ENCODE data around the gene ZNF598.
"Not testable (repeated sequence)": the region's sequence is repeated elsewhere in the genome, so short reads cannot be mapped to it uniquely, and the experiment has no call there.

The ZNF598 gene

GRCh38 chr16:1974157-1975070, 35.2 kb downstream of the ZNF598 start:
- no peak for DNase-seq

- DNase-seq: no peak
These were observed 36.0 kb downstream of the ZNF598 start for GRCh38 chr16:1973461-1974156.

GRCh38 chr16:1972490-1972877, 37.1 kb downstream of the ZNF598 start:
- no peak for DNase-seq

- DNase-seq: peak; percentile 86
These were observed 37.7 kb downstream of the ZNF598 start, which contains the start of gene TBL3 for GRCh38 chr16:1971796-1972489. Gene TBL3, plus strand, starts transcription at chr16:1972053. Its CDS starts 112 bp downstream, at chr16:1972165.

GRCh38 chr16:1968146-1968953, 41.3 kb downstream of the ZNF598 start:
- no peak for DNase-seq

GRCh38 chr16:1966460-1966859, 43.2 kb downstream of the ZNF598 start, which contains the start of gene RNF151:
Gene RNF151, plus strand, starts transcription at chr16:1966856. Its CDS starts 26 bp downstream, at chr16:1966882.
- DNase-seq: no peak

- DNase-seq: no peak
These were observed 44.1 kb downstream of the ZNF598 start for GRCh38 chr16:1965396-1966001.

GRCh38 chr16:1964506-1965395, 44.9 kb downstream of the ZNF598 start, which contains the start of gene RPS2:
Gene RPS2, minus strand, starts transcription at chr16:1964826. Its CDS starts 201 bp downstream, at chr16:1964625.
- DNase-seq: peak; percentile 99

- DNase-seq: no peak
These were observed 45.7 kb downstream of the ZNF598 start for GRCh38 chr16:1963806-1964505.

GRCh38 chr16:1962161-1963153, 47.2 kb downstream of the ZNF598 start:
- DNase-seq: not testable (repeated sequence)

GRCh38 chr16:1961651-1962067, 48.0 kb downstream of the ZNF598 start:
- DNase-seq: no peak

GRCh38 chr16:1960665-1961630, 48.7 kb downstream of the ZNF598 start:
- DNase-seq: no peak

- peak; percentile 76 for DNase-seq
These were observed 50.2 kb downstream of the ZNF598 start, which contains the start of gene NDUFB10 for GRCh38 chr16:1959269-1960039. Gene NDUFB10, plus strand, starts transcription at chr16:1959538. Its CDS starts 87 bp downstream, at chr16:1959625.

- DNase-seq: no peak
These were observed 50.8 kb downstream of the ZNF598 start for GRCh38 chr16:1958715-1959268.

GRCh38 chr16:1958143-1958491, 51.5 kb downstream of the ZNF598 start:
- DNase-seq: not testable (repeated sequence)

Data from KG1 (cell line).